IPS DF 4.7 (cell line): Measurements from ENCODE around the gene ALMS1.
"Not testable (repeated sequence)": the region's sequence is repeated elsewhere in the genome, so short reads cannot be mapped to it uniquely, and the experiment has no call there.

ENCODE experiments used
- DNase-seq: peaks from one replicate; pipeline ENCODE4 v3.0.0-alpha.2; 2013; ENCODE audit warnings: low spot score; ENCODE audit errors: extremely low read depth

ALMS1 gene

DNA sequence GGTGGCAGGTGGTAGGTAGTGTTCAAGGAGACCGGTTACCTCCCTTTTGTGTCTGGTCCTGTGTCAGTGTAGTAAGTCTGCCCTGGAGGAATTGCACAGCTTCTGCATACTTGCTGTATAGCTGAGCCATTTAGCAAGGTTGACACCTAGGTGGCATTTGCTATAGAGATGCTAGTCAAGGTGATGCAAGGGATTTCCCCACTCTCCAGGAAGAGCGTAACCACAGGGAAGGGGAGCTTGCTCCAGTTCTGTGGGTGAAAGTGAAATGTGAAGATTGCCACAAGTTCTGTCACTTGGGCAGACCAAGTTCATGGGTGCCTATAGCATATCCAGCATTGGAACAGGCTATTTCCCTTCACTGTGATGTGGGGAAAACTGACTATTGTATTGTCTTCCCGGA is 228.5 kb downstream of the ALMS1 start:
- no peak for DNase-seq

- no peak for DNase-seq
Measured at GRCh38 chr2:73614997-73615396, 229.4 kb downstream of the ALMS1 start.

DNA sequence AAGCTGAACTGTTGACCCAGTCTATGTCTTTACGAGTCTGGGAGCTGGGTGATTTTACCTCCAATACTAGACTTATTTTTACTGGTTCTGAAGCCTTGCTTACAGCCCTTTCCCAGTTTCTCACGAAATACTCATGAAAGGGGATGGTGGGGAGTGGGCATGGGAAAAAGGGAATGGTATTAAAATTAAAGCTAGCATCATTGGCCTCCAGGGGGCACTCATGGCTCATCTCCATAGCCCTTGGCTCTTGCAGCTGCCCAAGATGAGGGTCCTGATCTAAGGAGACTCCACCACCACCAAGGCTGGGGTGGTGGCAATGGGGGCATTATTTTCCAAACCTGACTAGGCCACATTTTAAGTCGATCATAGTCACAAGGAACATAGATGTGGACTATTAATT is 234.3 kb downstream of the ALMS1 start:
- not testable (repeated sequence) for DNase-seq

DNA sequence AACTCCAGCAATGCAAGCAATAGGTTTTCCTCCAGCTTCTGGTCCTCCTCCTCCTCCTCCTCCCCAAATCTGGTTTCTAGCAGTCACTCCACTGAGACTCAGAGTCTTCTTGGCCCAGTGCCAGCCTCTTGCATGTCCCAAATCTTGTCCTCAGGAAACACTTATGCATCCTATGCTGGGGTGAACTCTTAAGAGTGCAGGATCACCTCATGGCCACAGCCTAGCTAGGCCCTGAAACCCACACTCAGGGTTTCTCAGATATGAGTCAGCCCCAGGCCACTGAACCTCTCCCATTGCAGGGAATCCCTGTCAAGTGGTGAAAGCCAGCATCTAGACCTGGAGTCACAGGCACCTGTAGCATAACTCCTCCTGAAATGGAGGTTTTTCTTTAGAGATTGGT is 238.4 kb downstream of the ALMS1 start:
- DNase-seq = not testable (repeated sequence)

DNA sequence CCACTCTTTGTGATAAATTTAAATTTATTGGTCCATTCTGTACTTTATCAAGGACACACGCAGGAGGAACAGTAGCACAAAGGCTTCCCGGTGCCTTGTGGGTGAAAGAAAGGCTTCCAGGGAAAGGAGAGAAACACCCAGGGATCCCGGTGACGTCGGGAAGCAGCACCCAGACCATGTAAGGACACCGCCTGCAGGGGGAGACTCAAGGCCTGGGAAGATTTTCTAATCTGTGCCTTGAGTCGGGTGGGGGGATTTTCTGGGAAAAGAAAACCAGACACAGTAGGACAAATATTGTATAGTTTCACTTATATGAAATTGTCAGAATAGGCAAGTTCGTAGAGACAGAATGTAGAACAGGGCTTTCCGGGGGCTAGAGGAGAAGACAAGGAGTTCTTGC is 239.0 kb downstream of the ALMS1 start:
- not testable (repeated sequence) for DNase-seq

DNA sequence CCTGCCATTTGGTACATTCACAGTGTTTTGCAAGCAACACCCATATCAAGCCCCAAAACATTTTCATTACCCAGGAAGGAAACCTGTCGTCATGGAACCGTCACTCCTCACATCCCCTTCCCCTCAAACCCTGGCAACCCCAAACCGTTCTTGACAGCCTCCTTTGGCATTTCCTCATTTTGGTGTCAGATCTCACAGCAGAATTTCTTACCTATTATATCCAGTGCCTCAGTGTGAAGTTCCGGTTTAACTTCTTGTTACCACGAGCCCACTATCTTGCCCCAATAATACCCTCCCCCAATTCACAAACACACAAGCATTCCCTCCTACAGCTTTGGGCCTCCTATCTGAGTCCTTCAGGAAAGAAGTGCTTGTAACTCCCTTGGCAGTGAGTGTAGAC is 240.6 kb downstream of the ALMS1 start:
- not testable (repeated sequence) for DNase-seq

- not testable (repeated sequence) for DNase-seq
Measured at GRCh38 chr2:73628493-73628892, 242.9 kb downstream of the ALMS1 start.

DNA sequence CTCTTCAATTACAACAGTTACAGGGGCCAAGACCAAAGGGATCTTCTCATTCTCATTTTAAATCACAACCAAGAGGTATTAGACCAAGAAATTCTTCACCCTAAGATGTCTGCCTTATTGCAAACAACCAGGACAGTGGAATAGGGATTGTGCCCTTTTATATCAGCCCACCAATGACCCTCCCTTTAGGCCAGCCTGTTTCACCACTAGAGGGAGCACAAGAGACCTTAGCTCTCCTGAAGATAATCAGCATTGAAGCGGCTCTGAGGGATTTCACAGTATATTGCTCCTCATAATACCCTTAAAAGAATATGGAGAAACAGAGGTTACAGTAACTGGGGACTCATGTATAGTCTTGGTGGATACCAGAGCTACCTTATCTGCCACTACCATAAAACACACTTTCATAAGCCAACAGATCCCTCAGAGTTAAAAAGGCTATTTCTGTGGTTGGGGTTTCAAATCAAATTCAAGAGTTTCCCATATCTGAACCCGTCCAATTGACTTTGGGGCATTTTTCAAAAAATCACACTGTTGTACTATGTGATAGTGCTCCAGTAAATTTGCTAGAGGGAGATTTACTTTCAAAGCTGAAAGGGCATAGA is 245.1 kb downstream of the ALMS1 start:
- DNase-seq = not testable (repeated sequence)

DNA sequence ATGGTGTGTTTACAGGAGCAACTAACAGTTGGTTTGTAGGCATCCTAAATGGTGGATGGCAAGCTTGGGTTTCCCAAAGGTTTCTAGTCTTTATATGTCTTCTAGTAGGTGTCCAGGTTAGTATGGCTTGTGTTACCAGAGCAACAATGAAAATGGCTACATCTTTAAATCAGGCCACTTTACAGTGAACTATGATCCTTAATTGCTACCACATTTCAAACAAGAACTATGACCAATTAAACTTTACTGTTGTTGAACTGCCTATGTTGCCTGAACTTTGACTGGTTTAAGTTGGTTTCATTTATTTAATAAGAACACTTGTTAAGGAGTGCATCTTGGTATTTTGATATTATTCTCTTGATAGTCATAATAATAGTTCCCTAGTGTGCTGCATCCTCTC is 251.3 kb downstream of the ALMS1 start:
- DNase-seq = not testable (repeated sequence)

DNA sequence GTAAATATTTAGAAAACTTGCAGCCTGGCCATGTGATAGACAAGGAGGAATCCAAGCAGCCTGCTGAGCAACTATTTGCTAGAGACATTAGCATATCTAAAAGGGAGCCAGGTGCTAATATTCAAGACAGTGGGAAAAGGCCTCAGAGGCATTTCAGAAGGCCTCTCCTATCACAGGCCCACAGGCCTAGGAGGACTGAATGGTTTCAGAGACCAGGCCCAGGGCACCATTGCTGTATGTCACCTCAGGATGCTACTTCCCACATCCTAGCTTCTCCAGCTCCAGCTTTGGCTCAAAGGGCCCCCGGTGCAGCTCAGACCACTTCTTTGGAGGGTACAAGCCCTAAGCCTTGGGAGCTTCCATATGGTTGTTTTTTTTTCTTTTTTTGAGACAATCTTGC is 252.8 kb downstream of the ALMS1 start:
- DNase-seq = no peak

DNA sequence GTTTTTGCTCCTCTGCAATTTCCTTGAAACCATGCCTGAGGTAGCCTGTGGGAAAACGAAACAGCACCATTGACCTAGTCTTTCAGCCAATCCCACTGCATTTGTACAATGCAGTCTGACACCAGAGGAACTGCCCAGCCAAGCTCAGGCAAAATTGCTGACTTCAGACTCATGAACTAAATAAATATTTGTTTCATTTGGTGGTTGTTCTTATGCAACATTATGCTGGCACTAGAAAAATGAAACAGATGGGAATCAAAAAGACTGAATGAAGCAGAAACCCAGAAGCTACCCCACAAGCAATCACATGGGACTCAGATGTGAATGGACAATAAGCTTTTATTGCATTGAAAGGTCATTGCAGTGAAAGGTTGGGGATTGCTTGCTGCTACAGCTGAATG is 254.9 kb downstream of the ALMS1 start:
- DNase-seq = no peak

GRCh38 chr2:73640946-73641766 is 255.5 kb downstream of the ALMS1 start:
- no peak for DNase-seq

DNA sequence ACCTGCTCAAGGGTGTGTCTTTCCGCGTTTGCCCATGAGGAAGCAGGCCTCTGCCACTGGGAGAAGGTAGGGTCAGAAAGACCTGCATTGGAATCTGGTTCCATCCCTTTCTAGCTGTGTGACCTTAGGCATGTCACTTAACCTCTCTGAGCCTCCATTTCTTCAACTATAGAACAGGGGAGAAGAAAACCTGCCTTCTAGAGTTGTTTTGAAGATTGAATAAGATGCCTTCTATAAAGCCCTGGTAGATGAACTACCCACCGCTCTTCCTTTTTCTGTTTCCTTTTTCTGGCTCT is 256.1 kb downstream of the ALMS1 start:
- DNase-seq = no peak

DNA sequence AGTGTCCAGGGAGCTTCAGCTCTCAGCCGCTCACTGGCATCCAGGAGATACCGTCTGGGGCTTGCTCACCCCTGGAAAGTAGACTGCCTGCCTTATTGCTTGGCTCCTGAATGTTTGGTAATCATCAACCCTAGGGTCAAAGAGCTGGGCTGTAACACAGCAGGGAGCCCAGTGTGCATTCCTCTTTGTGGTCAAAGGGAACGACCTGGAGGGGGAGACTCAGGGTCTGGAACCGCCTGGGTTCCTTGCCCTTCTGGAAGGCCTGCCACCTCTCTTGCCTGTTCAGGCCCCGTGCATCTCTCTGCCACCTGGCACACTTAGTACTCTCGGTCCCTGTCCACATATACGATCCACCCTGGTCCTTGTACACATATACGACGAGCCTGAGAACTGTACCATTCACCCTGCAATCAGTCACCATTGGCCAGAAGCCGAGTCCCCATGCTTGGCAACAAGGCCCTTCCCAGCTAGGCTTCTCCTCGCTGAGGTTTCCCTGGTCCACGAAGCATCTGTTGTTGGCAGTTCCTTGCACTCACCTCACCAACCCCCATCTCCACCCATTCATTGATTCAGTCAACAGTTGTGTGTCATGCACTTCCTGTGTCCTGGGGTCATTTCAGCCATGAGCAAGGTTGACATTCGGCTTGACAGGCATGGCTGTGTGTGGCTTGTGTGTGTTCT is 256.8 kb downstream of the ALMS1 start, which contains the start of gene NAT8:
TSS of gene NAT8 (minus strand) at position 85 of the 681 bp plus-strand sequence. CDS start 794 bp downstream, outside the sequence.
- DNase-seq = no peak

DNA sequence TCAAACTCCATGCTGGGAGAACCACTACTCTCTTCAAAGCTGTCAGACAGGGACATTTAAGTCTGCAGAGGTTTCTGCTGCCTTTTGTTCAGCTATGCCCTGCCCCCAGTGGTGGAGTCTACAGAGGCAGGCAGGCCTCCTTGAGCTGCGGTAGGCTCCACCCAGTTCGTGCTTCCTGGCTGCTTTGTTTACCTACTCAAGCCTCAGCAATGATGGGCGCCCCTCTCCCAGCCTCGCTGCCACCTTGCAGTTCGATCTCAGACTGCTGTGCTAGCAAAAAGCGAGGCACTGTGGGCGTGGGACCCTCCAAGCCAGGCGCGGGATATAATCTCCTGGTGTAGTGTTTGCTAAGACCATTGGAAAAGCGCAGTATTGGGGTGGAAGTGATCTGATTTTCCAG is 262.1 kb downstream of the ALMS1 start:
- not testable (repeated sequence) for DNase-seq

DNA sequence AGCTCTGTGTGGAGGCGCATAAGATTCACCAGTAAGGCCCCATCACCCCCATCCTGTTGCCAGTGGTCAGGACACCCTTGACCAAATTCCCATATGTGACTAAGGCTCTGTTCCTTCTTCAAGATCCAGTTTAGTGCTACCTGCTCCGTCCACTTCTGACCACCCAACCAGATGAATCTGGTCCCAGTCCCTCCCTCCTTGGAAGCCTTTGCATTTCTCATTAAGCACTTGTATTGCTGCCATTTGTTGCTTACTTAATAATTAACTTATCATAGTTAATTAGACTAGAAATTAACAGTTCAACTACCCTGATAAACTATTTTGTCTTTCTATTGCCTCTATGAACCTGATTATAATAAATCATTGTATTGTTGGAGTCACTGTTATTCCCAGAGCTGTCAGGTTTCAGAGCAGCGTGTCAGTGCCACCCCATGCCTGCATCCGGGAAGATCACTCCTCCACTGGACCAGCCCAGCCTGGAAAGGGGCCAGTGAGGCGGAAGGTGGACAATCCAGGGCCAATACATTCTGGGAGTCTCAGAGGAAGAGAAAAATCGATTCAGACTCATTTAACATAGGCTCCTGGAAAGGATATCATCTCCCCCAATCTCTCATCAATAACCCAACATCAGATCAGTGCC is 266.1 kb downstream of the ALMS1 start:
- no peak for DNase-seq

DNA sequence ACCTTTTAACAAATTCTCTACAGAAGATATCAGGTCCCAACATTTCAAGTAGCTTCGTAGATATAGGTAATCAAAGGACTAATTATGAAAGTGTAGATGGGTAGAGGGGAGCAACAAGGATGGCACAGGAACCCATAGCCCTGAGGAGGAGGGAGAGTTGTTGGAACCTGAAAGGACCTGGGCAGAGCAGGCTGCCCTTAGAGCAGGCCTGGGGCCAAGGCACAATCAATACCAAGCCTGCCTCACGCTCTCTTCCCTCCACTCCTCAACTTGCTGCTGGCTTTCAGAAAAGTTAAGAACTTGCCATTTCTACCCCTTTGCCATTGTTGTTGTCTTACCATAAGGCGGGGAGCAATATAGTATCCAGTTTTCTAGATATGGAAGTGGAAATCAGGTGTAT is 266.7 kb downstream of the ALMS1 start:
- no peak for DNase-seq

DNA sequence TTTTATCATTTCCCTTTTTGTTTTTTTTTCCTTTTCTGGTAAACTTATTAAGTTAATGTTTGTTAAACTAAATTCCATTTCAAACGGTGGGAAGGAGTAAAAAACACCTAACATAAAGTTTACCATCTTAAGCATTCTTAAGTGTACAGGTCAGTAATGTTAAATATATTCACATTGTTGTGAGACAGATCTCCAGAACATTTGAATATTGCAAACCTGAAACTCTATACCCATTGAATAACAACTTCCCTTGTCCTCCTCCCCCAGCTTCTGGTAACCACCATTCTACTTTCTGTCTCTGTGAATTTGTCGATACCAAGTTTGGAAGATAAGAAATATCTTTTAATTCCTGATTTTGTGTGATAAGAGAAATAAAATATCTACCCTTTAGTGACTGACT is 268.5 kb downstream of the ALMS1 start:
- no peak for DNase-seq
